ENCODE measurements around the gene ERBB2.

Gene ERBB2

DNA sequence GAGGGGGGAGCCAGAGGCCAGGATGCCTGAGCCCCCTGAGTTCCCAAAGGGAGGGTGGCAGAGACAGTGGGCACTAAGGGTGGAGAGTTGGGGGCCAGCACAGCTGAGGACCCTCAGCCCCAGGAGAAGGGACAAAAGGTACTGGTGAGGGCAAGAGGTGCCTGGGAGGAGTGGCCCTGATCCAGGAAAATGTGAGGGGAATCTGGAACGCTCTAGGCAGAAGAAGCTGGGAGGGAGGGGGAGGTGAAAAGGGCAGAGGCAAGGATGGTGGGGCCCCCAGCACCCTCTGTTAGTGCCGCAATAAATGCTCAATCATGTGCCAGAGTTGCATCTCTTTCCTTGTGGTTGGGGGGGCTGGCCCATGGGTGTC is 33.6 kb upstream of the ERBB2 start:
- no peak for DNase-seq

DNA sequence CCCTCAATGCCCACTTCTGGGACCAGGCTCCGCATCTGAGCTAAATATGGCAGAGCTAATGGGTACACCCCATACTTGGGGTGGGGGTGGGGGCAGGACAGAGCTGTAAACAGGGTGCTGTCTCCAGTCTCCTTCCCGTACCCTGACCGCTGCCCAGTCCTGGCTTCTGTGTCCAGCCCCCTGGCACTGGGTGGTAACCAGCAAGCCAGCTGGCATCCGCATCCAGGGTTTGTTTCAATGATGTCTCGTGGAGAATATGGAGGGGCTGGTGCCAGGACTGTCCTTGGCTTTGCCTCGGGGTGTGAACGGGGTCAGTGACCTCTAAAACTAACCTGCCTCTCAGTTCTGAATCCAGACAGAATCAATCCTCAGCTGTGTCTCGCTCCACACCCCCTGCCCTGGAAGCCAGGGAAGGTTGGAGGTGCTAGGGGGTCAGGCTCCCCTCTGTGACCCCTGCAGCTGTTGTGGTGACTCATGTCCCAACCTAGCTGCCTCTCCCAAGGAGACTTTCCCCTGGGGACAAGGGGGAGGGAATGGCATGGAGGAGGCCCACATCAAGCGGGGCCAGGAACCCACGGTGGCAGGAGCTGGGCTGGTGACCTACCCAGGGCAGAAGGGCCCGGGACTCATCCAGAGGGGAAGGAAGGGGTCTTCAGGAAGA is 33.1 kb upstream of the ERBB2 start:
- no peak for DNase-seq

DNA sequence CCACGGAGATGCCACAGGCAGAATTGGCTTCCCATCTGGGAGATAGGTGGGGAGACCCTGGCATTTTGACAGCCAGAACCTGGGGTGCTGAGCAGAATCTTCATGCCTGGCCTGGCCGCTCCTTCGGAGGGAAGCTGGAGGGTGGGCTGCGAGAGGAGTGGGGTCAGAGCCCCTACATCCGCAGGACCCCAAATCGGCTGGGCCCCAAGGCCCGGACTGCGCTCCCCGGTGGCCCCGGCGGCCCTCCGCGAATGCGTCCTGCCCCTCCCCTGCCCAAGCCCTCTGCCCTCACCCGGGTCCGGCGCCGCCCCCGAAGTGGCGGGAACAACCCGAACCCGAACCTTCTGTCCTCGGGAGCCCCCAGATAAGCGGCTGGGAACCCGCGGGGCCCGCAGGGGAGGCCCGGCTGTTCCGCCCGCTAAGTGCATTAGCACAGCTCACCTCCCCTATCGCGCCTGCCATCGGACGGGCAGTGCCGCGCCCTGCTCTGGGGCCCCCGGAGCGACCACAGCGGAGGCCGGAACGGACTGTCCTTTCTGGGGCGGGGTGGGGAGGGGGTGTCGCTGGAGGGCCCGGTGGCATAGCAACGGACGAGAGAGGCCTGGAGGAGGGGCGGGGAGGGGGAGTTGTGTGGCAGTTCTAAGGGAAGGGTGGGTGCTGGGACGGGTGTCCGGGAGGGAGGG is 32.5 kb upstream of the ERBB2 start:
- DNase-seq: no peak

DNA sequence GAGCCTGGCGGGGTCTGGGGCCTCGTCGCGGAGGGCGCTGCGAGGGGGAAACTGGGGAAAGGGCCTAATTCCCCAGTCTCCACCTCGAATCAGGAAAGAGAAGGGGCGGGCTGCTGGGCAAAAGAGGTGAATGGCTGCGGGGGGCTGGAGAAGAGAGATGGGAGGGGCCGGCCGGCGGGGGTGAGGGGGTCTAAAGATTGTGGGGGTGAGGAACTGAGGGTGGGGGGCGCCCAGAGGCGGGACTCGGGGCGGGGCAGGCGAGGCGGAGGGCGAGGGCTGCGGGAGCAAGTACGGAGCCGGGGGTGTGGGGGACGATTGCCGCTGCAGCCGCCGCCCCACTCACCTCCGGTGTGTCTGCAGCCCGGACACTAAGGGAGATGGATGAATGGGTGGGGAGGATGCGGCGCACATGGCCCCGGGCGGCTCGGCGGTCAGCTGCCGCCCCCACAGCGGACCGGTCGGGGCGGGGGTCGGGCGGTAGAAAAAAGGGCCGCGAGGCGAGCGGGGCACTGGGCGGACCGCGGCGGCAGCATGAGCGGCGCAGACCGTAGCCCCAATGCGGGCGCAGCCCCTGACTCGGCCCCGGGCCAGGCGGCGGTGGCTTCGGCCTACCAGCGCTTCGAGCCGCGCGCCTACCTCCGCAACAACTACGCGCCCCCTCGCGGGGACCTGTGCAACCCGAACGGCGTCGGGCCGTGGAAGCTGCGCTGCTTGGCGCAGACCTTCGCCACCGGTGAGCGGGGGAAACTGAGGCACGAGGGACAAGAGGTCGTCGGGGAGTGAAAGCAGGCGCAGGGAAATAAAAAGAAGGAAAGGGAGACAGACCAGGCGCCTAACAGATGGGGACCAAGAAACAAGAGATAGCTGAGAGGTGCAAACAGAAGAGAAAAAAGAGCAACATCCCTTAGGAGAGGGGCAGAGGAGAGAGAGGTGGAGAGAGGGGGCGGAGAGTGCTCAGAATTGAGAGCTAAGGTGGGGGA is 31.6 kb upstream of the ERBB2 start, which contains the start of gene PNMT:
TSS of gene PNMT (plus strand) at position 509 of the 980 bp plus-strand sequence. CDS start at position 532, 23 bp downstream.
- DNase-seq: peak; percentile 45 to 65 (median 54)

DNA sequence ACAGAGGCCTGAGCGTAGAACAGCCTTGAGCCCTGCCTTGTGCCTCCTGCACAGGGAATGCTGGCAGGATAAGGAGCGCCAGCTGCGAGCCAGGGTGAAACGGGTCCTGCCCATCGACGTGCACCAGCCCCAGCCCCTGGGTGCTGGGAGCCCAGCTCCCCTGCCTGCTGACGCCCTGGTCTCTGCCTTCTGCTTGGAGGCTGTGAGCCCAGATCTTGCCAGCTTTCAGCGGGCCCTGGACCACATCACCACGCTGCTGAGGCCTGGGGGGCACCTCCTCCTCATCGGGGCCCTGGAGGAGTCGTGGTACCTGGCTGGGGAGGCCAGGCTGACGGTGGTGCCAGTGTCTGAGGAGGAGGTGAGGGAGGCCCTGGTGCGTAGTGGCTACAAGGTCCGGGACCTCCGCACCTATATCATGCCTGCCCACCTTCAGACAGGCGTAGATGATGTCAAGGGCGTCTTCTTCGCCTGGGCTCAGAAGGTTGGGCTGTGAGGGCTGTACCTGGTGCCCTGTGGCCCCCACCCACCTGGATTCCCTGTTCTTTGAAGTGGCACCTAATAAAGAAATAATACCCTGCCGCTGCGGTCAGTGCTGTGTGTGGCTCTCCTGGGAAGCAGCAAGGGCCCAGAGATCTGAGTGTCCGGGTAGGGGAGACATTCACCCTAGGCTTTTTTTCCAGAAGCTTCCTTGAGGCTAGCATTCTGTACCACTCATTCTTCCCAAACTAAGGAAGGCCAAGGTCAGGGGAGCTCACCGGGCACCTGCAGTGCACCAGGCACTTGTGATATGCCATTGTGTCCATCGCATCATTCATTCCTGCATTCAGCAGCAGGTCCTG is 29.7 kb upstream of the ERBB2 start:
- DNase-seq: no peak

DNA sequence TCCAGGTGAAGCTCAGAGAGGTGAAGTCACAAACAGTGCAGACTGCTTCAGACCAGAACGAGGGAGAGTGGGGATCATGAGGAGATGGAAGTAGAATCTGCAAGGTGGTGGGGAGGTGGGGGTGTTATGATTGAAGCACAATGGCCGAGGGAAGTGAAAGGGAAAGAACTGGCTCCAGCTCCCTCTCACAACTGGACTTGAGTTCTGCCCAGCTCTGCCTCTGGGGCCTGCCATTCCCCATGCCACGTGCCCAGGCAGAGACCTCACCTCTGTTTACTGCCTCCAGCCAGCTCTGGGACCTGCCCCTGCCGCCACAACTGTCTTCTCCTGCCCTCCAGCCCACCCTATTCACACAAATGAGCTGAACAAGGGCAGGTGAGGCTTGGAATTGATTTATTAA is 29.1 kb upstream of the ERBB2 start:
- no peak for DNase-seq

DNA sequence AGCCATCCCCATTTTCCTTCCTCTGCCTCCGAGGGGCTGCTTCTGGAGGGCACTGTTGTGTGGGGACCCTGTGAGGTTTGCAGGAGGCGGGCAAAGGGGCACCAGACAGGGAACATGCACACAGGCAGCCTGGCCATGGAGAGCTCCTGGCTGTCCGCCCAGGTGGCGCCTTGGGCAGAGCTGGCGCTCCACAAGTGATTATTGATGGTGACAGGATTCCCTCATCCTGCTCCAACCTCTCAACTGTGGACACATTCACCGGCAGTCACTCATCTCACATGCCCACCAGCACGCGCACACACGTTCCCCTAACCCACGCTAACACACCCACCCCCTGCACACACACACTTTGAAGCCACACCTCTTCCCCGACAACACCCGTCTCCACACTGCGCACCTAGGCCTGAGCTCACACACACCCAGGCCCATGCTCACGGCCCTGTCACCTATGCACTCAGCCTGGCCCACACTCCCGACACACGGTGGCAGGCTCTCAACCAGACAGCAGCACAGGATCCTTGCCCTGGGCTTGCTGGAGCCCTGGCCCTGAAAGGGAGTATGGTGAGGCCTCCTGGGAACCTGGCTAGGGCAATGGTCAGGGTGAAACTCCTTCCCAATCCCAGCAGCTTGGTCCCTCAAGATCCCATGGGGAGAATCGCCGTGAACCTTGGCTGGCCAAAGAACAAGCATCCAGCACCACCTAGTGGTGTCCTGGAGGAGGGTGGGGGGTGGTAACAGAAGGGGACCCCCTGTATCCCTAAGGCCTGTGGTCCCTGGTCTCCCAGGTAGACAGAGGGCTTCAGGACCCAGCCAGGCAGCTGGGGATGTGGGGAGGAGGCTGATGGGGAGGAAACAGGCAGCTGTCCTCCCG is 28.0 kb upstream of the ERBB2 start:
- DNase-seq: no peak

DNA sequence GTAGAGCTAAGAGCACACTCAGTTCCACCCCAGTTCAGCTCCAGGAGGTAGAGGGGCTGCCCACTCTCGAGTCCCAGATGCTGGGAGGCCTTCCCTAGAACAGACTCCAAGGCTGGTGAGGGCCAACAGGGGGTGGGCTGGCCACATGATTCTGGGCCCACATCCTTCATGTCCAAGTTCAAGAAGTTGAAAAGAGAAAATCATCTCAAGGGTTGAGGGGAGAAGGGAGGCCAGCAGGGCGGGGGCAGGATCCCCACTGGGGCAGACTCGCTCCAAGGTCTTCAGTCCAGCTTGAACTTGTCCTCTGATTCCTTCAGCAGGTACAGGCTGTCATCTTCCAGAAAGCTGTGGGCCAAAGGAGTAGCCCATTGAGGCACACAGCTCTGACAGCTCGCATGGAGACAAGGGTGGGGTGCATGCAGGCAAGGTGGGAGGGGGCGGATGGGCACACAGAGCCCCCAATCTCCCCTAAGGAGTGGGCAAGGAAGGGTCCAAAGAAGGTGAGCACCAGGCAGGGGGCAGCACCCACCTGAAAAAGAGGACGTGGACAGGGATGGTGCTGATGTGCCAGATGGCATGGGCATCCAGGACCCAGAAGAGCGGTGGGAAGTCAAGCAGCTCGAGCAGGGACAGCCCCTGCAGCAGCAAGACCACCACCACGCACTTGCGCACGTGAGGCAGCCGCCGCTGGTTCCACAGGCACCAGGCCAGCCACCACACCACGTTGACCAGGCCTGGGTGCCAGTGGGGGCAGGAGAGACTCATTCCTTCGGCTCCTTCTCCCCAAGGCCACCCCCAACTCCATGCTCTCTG is 27.1 kb upstream of the ERBB2 start:
- DNase-seq: no peak

DNA sequence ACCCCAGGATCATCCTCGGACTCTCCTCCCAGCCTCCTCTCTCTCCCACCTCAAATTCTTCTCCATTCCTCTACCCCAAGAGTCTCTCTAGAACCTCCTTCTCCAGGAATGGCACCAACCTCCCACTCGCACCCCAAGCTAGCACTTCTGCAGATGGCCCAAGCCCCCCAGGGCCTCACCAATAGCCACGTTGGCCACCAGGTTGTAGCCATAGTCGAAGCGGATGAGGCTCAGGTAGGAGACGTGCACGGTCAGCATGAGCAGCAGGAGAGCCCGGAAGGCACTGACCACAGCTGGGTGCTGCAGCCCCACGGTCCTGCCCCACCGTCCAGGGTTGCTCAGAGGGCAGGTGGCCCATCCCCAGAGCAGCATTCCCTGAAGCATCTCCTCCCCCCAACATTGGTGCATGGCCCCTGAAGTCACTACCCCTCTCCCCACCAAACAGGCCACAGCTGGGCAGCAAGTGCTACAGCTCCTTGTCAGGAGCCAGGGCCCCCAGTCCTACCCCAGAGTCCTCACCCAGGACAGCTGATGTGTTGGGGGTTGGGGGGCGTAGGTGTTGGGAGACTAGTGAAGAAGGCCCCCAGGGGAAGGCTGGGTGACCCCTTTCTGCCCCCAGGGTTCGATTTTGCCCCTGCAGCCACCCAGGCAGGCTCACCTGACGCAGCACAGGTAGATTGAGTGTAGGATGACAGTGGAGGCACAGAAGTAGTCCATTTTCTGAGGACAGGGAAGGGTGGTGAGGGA is 26.4 kb upstream of the ERBB2 start:
- DNase-seq: no peak

DNA sequence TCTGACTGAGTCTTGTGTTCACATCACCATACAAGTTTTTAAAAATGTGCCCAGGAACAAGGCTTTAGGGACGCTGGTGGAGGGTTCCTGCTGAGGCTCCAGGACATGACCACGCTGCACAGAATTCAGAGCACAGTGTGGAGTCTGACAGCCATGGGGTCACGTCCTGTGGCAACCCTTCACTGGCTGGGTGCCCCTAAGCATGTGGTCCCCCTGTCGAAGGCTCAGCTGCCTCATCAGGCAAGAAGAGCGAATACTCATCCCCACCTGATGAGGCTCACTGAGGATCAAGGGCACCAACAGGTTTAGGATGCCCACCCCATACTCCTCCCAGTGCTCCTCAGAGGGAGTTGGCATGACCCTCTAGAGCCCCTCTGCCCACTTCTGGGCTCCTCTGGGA is 25.7 kb upstream of the ERBB2 start:
- no peak for DNase-seq

DNA sequence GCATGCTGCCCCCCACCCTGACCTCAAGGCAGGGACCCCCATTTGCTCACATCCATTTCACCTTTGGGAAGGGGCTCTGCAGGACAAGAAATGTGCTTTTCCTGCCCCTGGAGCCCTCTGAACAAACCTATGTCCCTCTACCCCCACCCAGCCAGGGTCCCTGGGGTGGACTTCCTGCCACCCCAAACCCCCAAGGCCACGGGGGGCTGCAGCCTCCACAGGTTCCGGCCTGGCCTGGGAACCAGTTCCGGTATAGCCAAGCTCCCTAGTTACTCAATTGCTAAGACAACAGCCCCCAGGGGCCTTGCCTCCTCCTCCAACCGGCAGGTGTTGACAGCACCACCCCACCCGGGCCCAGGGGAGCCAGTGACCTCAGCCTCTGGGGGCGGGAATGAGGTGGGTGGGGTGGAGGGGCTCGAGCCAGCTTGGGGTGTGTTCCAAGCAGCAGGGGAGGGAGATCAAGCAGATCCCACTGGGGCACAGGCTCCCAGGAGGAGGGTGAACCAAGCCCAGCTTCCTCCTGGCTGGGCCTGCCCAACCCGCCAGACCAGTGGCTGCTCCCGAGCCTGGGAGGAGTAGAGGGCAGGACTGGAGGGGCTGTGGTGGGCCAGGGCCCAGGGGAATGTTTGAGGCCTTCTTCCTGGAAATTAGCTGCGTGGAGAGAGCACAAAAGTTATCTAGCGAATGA is 25.0 kb upstream of the ERBB2 start:
- DNase-seq: no peak

DNA sequence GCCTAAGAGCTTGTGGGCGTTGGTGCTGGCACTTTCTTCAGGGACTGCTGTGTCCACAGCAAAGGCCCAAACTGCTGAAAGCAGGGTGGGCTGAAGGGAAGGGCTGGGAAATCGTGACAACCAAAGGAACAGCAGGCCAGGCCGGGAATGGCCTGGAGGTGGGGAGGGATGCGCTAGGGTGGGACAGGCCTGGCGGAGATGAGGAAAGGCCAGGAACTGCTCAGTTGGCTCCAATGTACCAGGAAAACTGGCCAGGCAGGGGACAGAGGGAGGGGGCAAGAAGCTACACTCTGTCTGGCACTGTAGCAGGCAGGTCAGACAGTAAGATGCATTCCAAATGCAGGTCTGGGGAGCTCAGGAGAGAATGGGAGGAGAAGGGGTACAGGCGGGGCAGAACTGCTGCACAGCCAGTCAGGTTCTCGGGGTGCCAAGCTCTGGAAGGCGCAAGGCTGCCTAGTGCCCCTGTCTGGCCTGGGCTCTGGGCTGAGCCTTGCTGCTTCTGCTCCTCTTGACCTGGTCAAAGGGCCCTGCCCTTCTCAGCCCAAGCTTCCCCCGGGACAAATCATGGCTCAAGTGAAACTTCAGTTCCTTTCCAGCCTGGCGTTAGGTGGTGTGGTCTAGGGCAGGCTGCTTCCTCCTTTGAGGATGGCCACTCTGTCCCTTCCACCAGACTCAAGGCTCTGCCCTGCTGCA is 24.3 kb upstream of the ERBB2 start:
- DNase-seq: no peak

DNA sequence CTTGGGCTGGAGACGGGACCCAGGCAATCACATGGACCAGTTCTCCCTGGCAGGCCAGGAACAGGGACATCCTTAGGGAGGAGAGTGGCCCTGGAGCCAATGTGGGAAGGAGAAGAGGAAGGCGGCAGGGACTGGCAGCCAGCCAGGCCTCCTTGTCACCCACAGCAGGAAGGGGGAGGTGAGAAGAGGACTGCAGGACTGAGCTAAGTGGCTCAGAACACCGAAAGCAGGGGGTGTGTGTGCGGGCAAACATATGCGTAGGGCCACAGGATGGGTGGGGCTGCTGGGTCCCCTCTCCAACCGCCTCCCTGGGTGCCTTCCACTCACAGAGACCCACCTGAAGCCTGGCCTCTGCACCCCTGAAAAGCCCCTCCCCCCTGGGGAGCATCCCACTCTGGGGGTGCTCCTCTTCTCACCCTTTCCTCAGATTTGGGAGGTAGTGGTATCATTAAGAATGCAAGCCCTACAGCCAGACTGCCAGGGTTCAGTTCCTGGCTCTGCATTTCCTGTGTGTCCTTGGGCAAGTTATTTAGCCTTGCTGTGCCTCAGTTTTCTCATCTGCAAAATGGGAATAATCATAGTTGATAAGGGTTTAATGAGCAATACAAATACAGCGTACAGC is 23.6 kb upstream of the ERBB2 start:
- DNase-seq: peak in 1 of 4 experiments; percentile 34

DNA sequence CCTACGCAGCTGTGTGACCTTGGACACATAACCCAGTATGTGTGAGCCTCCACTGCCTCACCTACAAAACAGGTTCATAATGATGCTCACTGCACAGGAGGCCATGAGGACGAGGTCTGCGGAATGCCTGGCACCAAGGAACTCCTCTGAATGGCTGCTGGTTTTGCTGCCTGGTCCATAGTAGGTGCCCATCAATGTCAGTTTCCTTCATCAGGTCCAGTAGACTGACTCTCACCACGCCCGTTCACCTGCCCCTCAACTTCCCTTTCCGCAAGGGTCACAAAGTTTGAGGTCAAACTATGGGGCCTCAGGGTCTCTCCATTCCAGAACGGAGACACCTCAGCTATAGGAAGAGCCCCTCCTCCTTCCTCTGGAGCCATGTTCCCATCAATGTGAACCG is 22.8 kb upstream of the ERBB2 start:
- DNase-seq: no peak

DNA sequence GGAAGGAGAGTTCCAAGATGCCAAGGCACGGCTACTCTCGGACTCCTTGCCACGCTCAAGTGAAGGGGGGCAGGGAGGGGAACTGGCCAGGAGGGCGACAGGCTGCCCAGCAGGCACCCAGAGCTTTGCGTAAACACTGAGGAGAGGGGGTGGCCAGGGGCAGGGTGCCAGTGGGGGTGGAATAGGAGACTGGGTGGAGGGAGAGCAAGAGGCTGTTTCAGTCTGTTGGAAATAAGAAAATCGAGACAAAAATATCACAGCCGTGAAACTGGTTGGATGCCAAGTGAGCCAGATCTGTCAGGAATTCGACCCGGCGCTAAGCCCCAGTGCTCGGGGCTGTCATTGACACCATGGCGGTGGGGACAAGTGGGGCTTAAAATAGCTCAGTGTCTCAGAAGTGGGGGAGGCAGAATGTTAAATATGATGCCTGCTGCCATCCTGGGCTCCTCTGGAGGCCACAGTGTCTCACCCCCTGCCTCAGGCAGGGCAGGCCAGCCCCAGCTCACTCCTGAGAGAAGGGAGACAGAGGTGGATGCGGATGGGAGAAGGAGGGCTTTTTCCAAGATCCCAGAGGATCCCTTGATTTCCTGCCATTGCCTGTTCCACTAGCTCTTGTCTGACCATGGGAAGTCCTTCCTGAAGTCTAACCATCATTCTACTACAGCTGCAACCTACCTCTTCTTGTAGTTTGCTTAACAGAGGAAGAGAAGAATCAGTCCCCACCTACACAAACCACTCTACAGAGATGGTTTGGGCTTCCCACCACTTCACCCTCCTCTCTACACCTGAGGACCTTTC is 22.1 kb upstream of the ERBB2 start:
- DNase-seq: no peak

DNA sequence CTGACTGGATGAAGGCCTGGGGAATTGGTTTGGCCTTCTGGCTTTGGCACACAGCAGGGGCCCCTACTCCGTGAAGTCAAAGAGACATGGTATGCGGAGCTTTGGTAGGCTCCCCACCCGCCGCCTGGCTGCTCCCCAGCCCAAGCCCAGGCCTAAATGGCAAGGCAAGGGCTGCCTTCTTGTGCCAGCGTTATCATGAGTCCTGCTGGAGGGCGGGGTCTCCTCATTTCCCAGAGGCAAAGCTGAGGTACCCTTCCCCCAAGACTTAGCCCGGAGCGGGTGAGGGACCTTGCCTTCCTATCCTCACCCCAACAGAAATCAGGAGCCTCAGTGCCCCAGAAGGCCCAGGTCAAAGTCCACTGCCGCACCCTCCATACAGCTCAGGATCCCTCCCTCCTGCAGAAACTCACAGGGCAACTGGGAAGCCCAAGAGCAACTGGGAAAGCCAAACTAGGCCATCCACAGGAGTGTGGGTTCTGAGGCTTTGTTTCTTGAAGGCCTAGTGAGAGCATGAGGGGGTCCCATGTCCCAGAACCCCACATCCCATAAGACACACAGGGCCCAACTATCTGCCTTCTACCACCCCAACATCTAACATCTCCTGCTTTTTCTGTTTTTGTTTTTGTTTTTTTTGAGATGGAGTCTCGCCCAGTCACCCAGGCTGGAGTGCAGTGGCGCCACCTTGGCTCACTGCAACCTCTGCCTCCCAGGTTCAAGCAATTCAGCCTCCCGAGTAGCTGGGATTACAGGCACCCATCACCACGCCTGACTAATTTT is 21.3 kb upstream of the ERBB2 start:
- no peak for DNase-seq
